Activated CD4-positive, CD25-positive, alpha-beta regulatory T cell treated with anti-CD3 and anti-CD28 coated beads, Interleukin-2, amount 50 U/mL, for 24 hours (primary cell): Measurements from ENCODE around the gene COMT.

Experiments
- ATAC-seq, 2 donors: fragments of 150-1000 bp; cut with Tn5 transposase; one replicate each; pipeline ENCODE4 v1.10.0; 2021; ENCODE audit warnings: mild to moderate bottlenecking in 1 of 2, moderate library complexity in 1 of 2

Gene COMT

GRCh38 chr22:20013382-20013871, 71.9 kb downstream of the COMT start:
- no peak for ATAC-seq

GRCh38 chr22:20014526-20015186, 73.1 kb downstream of the COMT start:
- ATAC-seq: no peak

- ATAC-seq: no peak
Measured at GRCh38 chr22:20015187-20015625, 73.6 kb downstream of the COMT start.

- no peak for ATAC-seq
Measured at GRCh38 chr22:20015971-20016733, 74.6 kb downstream of the COMT start.

GRCh38 chr22:20016734-20017621, 75.4 kb downstream of the COMT start, which contains the start of gene ARVCF:
ARVCF (minus strand) TSS chr22:20016823; CDS start chr22:19990794, 26,029 bp downstream.
- ATAC-seq: peak; percentile 68 to 71

- no peak for ATAC-seq
Measured at GRCh38 chr22:20017622-20017958, 76.0 kb downstream of the COMT start.

- no peak for ATAC-seq
Measured at GRCh38 chr22:20018001-20018400, 76.4 kb downstream of the COMT start.
